ENCODE results near the gene OPRPN. TPM values are rescaled to one million over a fixed set of nuclear protein-coding genes. Genes with fewer than 3 reads are reported as not detected.

Gene OPRPN, protein sequence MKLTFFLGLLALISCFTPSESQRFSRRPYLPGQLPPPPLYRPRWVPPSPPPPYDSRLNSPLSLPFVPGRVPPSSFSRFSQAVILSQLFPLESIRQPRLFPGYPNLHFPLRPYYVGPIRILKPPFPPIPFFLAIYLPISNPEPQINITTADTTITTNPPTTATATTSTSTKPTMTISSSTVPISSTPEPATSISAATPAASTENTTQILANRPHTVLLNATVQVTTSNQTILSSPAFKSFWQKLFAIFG
- total RNA-seq, result not detected

DNA sequence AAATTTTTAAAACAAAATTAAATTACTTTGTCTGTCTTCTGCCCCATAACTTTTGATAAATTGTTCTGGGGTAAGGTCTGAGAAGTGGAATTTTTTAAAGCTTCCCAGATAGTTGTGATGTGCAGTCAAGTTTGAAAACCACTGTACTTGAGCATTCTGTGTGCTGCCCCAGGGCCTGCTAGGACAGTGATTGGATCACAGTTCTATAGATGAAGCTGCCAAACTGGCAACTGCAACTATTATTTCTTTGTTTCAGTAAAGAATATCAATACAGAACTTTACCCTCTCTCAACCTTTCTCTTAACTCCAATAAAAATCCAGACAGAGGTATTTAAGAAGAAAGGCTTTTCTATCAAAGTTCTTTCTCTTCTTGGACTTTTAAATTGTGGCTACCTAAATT is at the start of gene OPRPN:
OPRPN (plus strand) TSS at position 361 of the 400 bp plus-strand sequence. CDS start 1,346 bp downstream, outside the sequence.
- POLR2A ChIA-PET, result no interaction called here
- CTCF ChIA-PET, result no interaction called here

DNA sequence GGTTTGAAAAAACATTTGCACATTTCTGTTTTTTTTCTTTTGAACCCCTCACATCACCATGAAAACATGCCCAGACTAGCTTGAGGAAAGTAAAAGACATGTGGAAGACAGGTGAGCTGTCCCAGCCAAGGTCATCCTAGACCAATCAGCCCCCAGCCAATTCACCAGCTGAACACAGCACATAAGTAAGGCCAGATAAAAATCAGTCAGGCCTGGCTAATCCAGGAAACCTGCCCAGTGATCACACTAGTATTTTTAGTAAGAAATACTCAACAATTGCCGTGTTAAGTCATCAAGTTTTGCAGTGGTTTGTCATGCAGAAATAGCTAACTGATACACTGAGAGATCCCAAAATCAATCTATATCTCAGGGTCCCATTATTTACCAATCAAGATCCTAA is 41.6 kb upstream of the OPRPN start:
- CTCF ChIA-PET, result no interaction called here
- POLR2A ChIA-PET, result no interaction called here

GRCh38 chr4:70359115-70359661 is 38.6 kb upstream of the OPRPN start:
- POLR2A ChIA-PET, result no interaction called here
- CTCF ChIA-PET, result interaction anchor here (1.0 kb wide), 1 partner anchor 9 kb away, joined by 3 read pairs; no protein-coding TSS in a partner anchor

DNA sequence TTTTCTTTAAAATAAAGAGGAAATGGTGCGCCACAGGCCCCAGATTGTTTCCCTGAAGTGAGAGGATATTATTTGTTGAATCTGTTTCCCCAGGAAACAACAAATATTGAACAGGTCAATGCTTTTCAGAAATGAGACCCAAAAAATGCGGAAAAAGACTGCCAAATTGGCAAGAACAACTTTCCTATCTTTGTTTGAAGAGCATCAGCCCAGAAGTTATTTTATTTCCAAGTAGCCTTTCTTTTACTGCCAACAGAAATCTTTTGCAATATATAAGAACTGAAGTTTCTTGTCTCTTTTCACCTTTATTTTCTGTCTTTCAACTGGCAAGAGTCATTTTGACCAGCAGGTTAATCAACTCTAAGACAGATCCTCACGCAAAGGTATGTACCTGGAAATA is 37.3 kb upstream of the OPRPN start, which contains the start of gene SMR3A:
SMR3A (plus strand) TSS at position 301 of the 400 bp plus-strand sequence. CDS start 1,356 bp downstream, outside the sequence.
- POLR2A ChIA-PET, result no interaction called here
- CTCF ChIA-PET, result interaction anchor here (1.0 kb wide), 1 partner anchor 10 kb away, joined by 3 read pairs; no protein-coding TSS in a partner anchor

- ChIA-PET POLR2A (no interaction called here), CTCF (no interaction called here)
Observed at GRCh38 chr4:70364002-70364401, 33.7 kb upstream of the OPRPN start.

DNA sequence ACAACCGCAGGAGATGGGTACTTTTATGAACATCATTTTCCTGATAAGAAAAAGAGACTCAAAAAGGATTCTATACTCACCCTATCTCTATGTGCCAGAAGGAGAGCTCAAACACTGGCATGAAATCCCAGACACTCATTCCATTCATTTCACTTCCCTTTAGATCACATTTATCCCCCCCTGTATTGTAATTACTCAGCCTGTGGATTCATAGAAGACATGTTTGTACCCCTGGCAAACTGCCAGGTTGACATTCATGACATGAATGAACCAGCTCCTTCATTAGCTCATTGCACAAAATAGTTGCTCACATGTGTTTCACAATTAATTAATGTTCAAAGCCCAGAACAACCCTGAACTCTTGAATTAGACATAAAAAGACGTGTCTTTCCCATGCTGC is 32.3 kb upstream of the OPRPN start:
- ChIA-PET POLR2A (no interaction called here), CTCF (no interaction called here)

GRCh38 chr4:70367813-70368212 is 29.9 kb upstream of the OPRPN start:
- ChIA-PET CTCF (no interaction called here), POLR2A (no interaction called here)

GRCh38 chr4:70371987-70372386 is 25.8 kb upstream of the OPRPN start:
- CTCF ChIA-PET, result no interaction called here

GRCh38 chr4:70372760-70373159 is 25.0 kb upstream of the OPRPN start:
- CTCF ChIA-PET, result no interaction called here
- POLR2A ChIA-PET, result no interaction called here

More at GRCh38 chr4:70371987-70372386, 25.8 kb upstream of the OPRPN start:
- POLR2A ChIA-PET, result no interaction called here

- POLR2A ChIA-PET, result no interaction called here
- CTCF ChIA-PET, result no interaction called here
Observed at GRCh38 chr4:70380578-70380977, 17.2 kb upstream of the OPRPN start.

DNA sequence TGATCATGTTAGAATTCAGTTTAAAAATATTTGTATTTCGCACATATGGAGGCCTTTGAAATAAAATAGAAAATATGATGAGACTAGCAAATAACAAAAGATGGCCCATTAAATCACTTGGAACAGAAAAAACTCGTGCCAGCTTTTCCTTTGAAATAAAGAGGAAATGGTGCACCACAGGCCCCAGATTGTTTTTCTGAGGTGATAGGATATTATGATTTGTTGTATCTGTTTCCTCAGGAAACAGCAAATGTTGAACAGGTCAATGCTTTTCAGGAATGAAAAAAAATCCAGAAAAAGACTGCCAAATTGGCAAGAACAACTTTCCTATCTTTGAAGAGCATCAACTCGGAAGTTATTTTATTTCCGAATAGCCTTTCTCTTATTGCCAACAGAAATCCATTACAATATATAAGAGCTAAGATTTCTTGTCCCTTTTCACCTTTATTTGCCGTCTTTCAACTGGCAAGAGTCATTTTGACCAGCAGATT is 15.0 kb upstream of the OPRPN start, which contains the start of gene SMR3B:
SMR3B (plus strand) TSS at position 441 of the 491 bp plus-strand sequence. CDS start 1,380 bp downstream, outside the sequence.
- ChIA-PET POLR2A (no interaction called here), CTCF (no interaction called here)

GRCh38 chr4:70392057-70392776 is 5.5 kb upstream of the OPRPN start:
- CTCF ChIA-PET, result no interaction called here
- POLR2A ChIA-PET, result no interaction called here

DNA sequence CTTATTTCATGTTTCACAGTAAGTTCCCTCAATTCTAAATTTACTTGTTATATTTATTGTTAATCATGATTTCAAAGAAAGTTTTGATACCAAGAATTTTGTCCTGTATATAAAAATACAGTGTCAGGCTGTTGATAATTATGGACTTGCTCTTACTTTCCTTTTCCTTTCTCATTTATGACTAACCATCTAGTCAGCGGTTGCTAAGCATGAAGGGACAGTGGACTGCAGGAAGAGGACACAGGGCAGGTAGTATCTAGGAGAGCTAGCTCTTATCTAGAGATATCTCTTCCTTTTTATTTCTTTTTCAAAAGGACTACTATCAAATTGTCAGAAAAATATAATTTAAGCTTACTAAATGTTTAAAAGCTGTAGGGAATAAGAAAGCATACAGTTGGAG is 1.6 kb downstream of the OPRPN start:
- CTCF ChIA-PET, result no interaction called here
- POLR2A ChIA-PET, result no interaction called here

GRCh38 chr4:70402762-70403161 is 5.0 kb downstream of the OPRPN start:
- CTCF ChIA-PET, result no interaction called here
- POLR2A ChIA-PET, result no interaction called here

DNA sequence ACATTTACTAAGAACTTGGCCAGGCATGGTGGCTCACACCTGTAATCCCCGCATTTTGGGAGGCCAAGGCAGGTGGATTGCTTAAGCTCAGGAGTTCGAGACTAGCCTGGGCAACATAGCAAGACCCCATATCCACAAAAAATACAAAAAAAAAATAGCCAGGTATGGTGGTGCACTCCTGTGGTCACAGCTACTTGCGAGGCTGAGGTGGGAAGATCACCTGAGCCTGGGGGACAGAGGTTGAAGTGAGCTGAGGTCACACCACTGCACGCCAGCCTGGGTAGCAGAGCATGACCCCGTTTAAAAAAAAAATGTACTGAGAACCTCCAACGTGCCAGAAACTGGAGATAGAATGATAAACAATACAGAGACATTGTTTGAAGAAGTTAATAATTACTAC is 8.0 kb downstream of the OPRPN start:
- ChIA-PET POLR2A (no interaction called here), CTCF (no interaction called here)

DNA sequence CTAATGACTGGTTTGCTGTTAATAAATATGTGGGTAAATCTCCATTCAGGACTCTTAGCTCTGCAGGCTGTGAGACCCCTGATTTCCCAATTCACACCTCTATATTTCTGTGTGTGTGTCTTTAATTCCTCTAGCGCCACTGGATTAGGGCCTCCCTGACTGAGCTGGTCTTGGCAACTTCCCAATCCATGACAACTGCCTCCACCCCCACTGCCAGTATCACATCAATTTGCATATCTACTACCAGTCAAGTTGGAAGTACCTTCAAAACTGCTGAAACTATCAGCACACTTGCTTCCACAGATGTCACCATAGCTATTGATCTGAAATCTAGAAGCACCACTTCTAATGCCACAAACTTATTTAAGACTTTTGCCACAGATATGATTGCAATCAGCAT is 27.6 kb downstream of the OPRPN start:
- POLR2A ChIA-PET, result no interaction called here
- CTCF ChIA-PET, result no interaction called here

DNA sequence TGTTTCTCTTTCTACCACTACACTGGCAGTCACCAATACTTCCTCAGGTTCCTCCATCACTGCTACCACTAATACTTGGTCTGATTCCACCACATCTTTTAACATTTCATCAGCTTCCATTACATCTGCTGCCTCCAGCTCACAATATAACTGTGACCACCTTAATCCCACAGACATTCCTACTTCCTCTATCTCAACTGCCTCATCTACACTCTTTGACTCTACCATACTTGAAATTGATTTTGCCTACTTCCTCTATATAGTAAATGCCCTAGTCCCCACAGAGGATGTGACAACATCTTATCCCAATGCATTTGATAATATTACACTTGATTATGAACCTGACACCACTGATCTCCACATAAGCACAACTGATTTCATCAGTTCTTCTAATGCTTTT is 29.0 kb downstream of the OPRPN start:
- ChIA-PET CTCF (no interaction called here), POLR2A (no interaction called here)

- ChIA-PET CTCF (no interaction called here), POLR2A (no interaction called here)
Observed at GRCh38 chr4:70437197-70437596, 39.5 kb downstream of the OPRPN start.

DNA sequence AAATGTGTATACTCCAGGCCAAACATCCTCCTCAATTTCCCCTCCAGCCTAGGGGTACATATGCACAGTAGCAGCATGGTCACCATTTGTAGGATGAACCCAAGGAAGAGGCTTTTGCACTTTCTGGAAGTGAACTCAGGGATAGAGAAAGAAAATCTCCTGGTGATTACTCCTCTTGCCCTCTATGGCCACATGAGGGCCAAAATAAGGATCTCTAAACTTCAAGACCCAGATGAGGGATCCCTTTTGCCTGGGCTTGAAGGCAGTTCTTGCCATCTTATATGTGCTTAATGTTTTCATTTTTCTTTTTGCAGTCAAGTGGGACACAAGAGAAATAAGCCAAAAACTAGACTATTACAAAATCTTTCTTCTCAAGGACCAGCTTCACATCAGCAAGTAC is 44.7 kb downstream of the OPRPN start:
- CTCF ChIA-PET, result no interaction called here
- POLR2A ChIA-PET, result no interaction called here

- CTCF ChIA-PET, result no interaction called here
- POLR2A ChIA-PET, result no interaction called here
Observed at GRCh38 chr4:70443329-70443728, 45.6 kb downstream of the OPRPN start.

GRCh38 chr4:70449220-70449619 is 51.5 kb downstream of the OPRPN start:
- CTCF ChIA-PET, result no interaction called here
- POLR2A ChIA-PET, result no interaction called here
